Panc1 (cell line): Measurements from ENCODE around the gene MSH3.

Experiments used
- CTCF ChIP-seq: fragments of 450-650 bp; IDR thresholded peaks from 2 replicates; pipeline ENCODE4 v1.5.1; 2017; ENCODE audit warnings: mild to moderate bottlenecking
- POLR2AphosphoS5 ChIP-seq: IDR thresholded peaks from 2 replicates; pipeline ENCODE4 v1.6.1; 2012; ENCODE audit warnings: mild to moderate bottlenecking, low read depth, low read length, moderate library complexity
- REST ChIP-seq, 2 experiments: IDR thresholded peaks; 2 replicates each; pipeline ENCODE4 v1.6.1; 2011 to 2012; ENCODE audit warnings: low read depth in 2 of 2, control low read depth in 1 of 2, low read length in 1 of 2, mild to moderate bottlenecking in 1 of 2, moderate library complexity in 1 of 2; ENCODE audit not compliant: insufficient read depth in 1 of 2
- SIN3A ChIP-seq: IDR thresholded peaks from 2 replicates; pipeline ENCODE4 v1.6.1; 2012; ENCODE audit warnings: low read depth, mild to moderate bottlenecking, low read length, moderate library complexity, borderline replicate concordance; ENCODE audit not compliant: insufficient read depth
- TCF7L2 ChIP-seq: IDR thresholded peaks from 2 replicates; pipeline ENCODE4 v1.6.1; 2011; ENCODE audit warnings: mild to moderate bottlenecking, low read depth, low read length, inconsistent platforms

GRCh38 chr5:80662108-80662507 lies 7.7 kb downstream of the MSH3 start:
- TF ChIP-seq CTCF (no peak), POLR2AphosphoS5 (no peak), REST (IDR thresholded peaks at IDR 0.05; ENCODE audit: insufficient read depth in 1 of 2, low read depth in 2 of 2, low read length in 1 of 2) (no peak), SIN3A (no peak), TCF7L2 (no peak)
